Forelimb muscle (tissue), 1 donor: ENCODE measurements around the gene E2F4. TPM values are rescaled to one million over a fixed set of nuclear protein-coding genes. Genes with fewer than 3 reads are reported as not detected.

Experiments
- DNase-seq: peaks from one replicate; pipeline ENCODE4 v3.0.0-alpha.2; 2013; ENCODE audit warnings: low read depth
- polyA plus RNA-seq: library from polyadenylated mRNA; unstranded; fragments of 120-200 nt; gene quantifications from one replicate; pipeline ENCODE4 v1.2.1, GENCODE V29; 2013; ENCODE audit not compliant: insufficient read length

The E2F4 gene
- polyA plus RNA-seq, 1 donor = 40.5 TPM

DNA sequence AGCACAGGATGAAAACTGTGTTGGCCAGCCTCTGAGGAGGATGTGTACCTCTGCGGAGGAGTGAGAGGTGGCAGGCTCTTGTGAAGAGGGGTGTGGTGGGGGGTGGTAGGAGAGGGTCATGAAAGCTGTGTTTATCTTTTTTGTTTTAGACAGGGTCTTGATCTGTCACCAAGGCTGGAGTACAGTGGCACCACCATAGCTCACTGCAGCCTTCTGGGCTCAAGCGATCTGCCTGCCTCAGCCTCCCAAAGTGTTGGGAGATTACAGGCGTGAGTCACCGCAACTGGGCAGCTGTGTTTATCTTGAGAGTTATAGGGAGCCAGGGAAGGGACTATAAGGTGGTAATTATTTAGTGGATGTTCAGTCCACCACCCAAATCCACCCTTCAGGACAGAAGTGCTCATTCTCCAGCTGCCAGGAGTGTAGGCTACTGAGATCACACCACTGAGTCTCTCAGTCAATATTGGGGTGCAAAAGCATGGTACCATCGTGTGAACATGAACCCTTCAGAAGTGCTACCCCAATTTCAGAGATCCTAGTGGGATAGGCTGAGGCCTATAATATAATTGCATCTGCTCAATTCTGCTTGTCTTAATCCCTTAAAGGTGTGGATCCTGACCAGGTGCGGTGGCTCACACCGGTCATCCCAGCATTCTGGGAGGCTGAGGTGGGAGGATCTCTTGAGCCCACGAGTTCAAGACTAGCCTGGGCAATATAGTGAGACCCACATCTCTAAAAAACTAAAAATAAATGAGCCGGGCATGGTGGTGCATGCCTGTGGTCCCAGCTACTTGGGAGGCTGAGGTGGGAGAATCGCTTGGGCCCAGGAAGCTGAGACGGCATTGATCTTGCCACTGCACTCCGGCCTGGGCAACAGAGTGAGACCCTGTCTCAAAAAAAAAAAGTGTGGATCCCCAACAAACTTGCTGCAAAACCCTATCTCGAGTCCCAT, 1.2 kb upstream of the E2F4 start:
- no peak for DNase-seq

DNA sequence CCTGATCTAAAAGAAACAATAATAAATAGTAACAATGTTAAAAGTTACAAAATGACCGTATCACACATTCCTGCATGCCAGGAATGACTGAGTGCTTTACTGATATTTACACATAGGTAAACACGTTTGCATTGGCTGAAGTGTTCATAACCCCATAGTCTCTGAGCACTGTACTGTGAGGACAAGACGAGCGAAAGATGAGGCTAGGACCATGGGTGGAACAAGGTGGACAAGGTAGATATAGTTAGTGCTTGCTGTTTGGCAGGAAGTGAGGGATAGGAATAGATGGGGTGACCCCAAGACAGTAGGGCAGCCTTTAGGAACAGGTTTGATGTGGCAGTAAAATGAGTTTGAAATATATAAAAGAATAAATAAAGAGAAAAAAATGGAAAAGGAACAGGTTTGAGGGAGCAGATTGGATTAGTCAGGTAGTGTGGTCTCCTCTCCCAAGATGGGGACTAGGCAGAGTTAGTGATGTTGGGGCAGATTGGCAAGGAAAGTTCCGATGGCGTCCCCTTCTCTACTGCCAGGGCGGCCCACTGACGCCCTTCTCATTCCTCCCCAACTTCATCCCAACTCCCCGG, 452 bp upstream of the E2F4 start:
- DNase-seq = no peak

DNA sequence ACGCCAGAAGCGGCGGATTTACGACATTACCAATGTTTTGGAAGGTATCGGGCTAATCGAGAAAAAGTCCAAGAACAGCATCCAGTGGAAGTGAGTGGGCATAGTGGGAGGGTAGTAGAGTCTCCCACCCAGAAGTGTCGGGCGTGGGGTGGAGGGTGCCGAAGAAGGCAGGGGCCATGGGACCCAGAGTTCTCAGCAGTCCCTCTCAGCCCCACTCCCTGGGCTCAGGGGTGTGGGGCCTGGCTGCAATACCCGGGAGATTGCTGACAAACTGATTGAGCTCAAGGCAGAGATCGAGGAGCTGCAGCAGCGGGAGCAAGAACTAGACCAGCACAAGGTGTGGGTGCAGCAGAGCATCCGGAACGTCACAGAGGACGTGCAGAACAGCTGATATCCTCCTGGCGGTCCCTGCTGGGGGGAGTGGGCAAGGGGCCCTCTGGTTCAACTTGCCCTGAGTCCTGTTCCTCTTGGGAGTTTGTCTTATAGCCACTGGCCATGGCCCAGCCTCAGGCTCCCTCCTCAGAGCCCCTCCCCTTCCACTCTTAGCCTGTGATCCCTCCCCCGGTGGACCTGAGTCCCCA, 916 bp downstream of the E2F4 start:
- DNase-seq = no peak

DNA sequence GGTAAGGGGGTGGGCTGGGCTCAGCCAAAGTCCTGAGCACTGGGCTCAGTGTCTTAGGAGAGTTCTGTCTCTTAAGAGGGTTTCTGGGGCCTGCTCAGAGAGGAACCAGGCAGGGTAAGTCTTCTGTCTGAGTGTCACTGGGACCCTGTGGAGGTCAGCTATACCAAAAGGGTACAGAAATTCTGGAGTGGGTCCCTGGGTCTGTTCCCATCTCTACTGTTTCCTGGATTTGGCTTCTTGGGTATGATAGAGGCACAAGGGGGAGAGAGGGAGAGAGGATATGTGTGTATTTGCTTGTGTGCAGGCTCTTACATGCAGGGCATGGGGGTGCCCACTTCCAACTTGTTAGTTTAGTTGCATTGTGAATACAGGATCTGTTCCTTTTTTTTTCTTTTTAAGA, 1.6 kb downstream of the E2F4 start:
- DNase-seq = no peak

DNA sequence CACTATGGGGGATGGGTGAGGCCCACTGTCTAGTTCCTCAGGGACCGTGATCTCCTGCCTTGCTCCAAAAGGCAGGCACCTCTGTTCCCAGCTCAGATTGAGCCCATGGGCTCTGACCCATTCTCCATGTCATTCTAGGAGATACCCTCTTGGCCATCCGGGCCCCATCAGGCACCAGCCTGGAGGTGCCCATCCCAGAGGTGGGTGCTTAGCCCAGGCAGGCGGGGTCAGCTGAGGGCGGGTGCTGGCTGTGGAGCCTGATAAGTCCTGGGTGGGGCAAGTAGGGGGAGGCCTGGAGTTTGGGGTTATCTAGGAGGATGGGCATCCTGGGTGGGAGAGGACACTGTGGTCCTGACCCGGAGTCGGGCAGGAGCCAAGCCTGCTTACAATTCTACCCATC, 2.3 kb downstream of the E2F4 start:
- DNase-seq = no peak

DNA sequence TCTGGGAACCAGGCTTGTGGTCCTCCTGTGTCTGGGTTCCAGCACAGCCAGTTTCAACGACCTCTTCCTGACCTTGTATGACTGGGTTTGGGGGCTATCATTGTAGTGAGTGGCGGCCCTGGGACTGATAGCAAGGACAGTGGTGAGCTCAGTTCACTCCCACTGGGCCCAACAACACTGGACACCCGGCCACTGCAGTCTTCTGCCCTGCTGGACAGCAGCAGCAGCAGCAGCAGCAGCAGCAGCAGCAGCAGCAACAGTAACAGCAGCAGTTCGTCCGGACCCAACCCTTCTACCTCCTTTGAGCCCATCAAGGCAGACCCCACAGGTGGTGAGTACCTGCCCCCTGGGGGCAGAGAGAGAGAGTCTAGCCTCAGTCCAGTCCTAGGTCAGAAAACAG, 3.7 kb downstream of the E2F4 start:
- DNase-seq = no peak

DNA sequence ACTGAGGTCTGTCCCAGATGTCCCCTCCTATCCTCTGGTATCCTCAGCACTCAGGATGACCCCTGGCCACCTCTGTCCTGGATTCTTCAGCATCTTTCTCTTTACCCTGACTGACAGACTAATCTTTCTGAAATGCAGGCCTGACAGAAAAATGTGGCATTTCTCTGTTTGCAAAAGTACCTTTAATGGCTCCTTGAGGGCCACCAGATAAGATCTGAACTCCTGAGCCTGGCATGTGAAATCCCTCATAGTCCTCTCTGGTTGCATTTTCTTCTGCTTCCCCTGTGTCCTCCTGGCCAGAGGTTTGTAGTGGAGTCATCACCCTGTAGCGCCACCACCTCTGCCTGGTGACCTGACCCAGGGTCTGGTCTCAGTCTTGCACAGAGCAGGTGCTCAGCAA, 4.9 kb downstream of the E2F4 start:
- DNase-seq = no peak

DNA sequence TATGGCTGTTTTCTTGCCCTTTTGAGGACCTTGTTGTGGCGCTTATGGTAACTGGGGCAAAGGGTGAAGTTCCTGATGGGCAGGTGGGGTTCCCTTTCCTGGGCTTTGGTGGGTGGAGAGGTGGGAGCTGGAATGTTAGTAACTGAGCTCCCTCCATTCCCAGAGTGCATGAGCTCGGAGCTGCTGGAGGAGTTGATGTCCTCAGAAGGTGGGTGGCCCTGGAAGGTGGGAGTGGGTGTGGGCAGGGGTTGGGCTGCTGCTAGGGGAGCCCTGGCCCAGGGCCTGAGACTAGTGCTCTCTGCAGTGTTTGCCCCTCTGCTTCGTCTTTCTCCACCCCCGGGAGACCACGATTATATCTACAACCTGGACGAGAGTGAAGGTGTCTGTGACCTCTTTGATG, 5.7 kb downstream of the E2F4 start:
- no peak for DNase-seq

DNA sequence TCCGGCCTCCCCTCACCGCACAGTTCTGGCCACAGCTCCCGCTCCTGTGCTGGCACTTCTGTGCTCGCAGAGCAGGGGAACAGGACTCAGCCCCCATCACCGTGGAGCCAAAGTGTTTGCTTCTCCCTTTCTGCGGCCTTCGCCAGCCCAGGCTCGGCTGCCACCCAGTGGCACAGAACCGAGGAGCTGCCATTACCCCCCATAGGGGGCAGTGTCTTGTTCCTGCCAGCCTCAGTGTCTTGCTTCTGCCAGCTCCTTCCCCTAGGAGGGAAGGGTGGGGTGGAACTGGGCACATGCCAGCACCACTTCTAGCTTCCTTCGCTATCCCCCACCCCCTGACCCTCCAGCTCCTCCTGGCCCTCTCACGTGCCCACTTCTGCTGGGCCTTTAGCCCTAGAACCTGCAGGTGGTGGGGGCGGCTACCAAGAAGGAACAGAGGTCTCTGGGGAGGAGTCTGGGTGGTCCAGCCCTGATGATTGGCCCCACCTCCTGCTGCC, 6.3 kb downstream of the E2F4 start:
- DNase-seq = no peak

DNA sequence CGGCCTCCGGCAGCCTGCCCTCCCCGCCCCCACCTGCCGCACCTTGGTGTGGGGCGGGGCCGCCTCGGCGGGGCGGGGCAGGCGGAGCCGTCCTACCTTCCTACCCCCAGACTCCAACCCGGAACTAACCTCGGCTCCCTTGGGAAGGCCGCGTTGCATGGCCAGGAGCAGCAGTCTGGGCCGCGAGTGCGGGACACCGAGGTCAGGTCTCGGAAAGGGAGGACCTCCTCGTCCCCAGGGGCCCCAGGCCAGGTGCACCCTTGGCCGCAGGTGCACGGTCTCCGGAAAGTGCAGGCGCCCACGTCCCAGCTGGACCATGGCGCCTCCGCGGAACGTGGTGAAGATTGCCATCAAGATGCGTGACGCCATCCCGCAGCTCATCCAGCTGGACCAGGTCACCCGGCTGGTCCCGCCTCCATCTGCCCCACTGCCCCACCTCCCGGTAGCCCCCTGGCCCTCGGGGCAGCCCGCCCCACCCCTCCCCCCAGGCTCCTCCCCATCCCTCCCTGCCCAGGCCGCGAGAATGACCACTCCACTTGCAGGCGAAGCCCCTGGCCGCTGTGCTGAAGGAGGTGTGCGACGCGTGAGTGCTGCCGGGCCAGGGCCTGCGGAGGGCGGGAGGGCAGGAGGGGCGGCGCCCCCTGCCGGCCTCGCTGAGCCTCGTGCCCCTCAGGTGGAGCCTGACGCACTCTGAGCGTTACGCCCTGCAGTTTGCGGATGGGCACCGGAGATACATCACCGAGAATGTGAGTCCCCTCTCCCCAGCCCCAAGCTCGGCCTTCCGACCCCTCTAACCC, 7.3 kb downstream of the E2F4 start, which contains the start of gene ELMO3:
TSS of gene ELMO3 (plus strand) at position 121 of the 797 bp plus-strand sequence. CDS start at position 317, 196 bp downstream.
- no peak for DNase-seq

DNA sequence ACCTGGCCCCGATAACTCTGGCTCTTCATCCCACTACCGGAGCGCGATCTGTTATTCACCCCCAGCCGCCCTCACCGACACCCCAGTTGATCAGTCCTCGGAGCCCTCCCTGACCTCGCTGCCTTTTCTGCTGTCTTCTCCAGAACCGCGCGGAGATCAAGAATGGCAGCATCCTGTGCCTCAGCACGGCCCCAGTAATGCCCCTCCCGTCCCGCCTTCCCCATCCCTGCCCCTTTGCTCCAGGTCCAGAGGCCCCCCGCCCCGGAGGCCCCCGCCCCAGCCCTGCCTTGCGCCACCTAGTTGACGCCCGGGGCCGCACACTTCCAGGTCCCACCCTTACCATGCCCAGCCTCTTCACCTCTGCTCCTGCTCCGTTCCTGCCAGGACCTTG, 7.8 kb downstream of the E2F4 start:
- no peak for DNase-seq

DNA sequence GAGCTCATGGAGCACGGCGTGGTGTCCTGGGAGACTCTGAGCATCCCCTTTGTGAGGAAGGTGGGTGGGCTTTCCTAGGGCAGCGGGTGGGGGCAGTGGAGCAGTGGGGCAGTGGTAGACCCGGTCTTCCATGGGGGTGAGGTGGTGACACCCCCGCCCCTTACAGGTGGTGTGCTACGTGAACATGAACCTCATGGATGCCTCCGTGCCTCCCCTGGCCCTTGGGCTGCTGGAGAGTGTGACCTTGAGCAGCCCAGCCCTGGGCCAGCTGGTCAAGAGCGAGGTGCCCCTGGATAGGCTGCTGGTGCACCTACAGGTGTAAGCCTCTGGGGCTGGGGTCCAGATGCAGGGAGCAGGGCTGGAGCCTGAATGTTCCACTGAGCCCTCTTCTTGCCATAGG, 8.5 kb downstream of the E2F4 start:
- no peak for DNase-seq

DNA sequence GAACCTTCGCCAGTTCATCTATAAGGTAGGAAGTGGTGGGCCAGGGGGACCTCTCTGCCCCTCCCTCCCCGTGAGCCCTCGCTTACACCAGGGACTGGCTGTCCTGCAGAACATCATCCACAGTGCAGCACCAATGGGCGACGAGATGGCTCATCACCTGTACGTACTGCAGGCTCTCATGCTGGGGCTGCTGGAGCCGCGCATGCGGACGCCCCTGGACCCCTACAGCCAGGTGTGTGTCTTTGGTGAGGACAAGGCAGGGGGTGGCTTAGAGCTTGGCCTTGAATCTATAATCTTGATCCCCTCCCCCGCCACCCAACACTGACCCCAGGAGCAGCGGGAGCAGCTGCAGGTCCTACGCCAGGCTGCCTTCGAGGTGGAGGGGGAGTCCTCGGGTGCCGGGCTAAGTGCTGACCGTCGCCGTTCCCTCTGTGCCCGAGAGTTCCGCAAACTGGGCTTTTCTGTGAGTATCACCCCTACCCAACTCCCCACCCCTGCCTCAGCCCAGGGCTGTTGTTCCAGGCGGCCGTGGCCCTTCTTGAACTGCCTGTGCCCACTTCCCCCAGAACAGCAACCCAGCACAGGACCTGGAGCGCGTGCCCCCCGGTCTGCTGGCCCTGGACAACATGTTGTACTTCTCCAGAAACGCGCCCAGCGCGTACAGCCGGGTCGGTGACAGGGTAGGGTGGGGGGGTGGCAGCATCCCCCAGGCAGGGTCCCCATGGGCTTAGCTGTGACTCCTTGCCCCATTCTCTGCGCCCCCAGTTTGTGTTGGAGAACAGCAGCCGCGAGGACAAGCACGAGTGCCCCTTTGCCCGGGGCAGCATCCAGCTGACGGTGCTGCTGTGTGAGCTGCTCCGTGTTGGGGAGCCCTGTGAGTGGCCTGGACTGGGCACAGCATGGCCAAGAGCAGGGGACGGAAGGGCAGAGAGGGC, 9.7 kb downstream of the E2F4 start:
- DNase-seq = no peak

DNA sequence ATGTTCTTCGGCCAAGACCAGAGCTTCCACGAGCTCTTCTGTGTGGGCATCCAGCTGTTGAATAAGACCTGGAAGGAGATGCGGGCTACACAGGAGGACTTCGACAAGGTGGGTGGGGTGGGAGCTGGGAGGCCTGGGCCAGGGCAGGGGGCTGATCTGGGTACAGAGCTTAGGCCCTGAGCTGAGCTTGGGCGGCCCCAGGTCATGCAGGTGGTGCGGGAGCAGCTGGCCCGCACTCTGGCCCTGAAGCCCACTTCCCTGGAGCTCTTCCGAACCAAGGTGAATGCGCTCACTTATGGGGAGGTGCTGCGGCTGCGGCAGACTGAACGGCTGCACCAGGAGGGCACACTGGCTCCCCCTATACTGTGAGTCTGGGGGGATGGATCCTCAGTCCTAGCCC, 10.5 kb downstream of the E2F4 start:
- DNase-seq = no peak

DNA sequence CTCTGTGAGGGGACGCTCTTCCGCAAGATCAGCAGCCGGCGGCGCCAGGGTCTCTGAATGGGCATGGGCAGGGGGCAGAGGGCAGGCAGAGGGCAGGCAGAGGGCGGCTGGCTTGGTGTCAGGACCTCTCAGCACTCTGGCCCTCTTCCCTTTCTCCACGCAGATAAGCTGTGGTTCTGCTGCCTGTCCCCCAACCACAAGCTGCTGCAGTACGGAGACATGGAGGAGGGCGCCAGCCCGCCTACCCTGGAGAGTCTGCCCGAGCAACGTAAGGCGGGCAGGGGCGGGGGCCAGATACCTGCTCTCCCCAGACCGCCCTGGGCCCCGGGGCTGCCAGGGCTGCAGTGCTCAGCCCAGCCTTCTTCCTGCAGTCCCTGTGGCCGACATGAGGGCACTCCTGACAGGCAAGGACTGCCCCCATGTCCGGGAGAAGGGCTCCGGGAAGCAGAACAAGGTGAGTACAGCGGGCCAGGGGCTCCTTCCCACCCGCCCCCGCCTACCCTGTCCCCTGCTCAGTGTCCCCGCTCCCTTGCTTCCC, 11.1 kb downstream of the E2F4 start:
- DNase-seq = no peak

DNA sequence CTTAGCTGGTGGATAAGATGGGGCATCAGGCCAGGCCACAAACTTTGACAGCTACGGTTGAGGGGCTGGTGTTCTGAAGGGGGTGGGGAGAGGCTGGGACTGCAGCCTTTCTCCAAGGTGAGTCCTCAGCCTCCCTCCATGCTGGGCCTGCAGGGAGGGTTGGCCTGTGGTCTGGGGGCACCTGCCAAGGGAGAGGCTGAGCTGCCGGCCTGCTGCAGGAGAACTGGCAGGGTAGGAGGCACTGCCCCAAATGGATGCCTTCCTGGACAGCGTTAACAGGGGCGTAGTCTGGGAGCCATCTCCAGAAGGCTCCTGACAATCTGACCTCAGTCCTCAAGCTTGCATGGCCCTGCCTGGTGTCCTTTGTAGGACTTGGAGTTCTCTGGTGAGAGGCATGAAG, 12.1 kb downstream of the E2F4 start:
- DNase-seq = no peak

DNA sequence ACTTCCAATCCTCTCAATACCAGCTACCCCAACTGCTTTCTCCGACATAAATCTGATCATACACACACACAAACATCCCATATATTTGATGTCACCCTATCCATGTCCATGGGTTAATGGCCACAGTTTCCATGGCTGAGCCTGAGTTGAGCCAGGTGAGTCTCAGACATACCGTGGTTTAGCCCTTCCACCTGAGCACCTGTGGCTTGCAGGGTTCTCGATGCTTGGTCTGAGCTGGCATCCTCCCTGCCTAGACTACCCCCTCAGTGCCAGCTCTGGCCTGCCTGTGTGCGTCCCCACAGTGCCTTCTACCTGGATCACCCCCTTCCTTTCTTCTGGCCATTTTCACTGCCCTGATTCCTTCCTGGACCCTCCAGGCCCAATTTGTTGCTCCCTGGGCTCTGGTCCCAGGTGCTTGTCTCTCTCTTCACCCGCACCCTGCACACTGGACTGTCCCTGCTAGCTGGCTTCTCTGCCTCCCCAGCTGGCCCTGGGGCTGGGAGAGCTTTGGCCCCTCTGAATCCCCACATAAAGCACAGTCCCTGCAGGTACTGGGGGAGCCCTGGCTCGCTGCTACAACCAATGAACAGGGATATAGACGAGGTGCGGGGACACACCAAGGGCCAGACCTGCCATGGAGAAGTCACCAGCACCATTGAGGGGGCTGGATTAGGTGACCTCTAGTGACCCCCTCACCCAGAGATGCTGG, 14.3 kb downstream of the E2F4 start:
- no peak for DNase-seq

DNA sequence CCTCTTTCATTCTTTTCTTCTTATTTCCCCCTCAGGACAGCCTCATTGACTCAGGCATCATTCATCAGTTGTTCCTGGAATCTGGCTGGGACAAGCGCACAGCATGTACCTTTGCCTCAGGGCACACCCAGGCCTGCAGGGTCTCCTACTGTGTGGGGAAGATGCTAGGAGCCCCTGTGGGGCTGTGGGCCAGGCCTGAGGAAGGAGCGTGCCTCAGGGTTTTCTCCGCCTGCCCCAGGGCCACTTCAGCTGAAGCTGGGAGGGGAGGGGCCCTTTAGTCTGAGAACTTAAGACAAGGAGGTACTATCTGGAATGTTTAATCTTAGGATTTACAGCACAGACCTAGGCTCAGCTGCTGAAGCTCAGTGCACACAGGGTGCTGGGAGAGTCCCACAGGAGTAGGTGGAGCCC, 14.9 kb downstream of the E2F4 start:
- DNase-seq = no peak

DNA sequence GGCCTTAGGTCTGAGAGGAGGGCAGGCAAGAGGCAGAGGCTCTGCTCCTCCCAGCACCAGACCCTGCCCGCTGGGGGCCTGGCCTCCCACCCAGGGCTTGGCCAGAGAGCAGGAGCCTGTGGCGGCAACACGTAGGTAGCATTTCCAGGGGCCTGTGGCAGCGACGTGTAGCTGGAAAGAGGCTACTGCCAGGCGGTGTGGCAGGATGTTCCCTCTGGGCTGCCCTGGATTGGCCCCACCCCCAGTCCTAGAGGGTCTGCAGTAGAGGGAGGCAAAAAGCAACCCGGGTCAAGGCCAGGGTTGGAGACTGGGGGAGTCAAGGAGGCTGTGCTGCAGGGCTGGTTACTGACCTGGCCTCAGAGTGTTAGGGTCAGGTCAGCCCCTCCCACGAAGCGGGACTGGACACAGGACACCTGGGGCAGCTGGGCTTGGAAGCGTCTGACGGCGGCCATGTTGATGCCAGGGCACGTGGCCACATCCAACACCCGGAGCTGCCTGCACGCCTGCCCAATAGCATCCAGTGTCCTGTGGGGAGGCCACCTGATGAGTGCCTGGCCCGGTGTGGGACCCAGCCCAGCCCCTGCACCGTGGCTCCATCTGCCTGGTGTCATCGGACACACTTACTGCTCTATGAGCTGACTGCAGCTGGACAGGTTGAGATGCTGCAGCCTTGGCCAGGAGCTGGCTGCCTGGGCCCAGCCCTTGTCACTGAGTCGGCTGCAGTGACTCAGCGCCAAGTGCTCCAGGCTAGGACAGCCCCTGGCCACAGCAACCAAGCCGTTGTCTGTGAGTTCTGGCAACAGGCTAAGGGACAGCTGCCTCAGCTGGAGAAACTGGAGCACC, 15.5 kb downstream of the E2F4 start:
- DNase-seq = no peak
